ENCODE data around the gene CRIP1. TPM values are rescaled to one million over a fixed set of nuclear protein-coding genes. Genes with fewer than 3 reads are reported as not detected.

The CRIP1 gene
- total RNA-seq, 4 donors from 2014 or later: 34.0 to 110 (median 54.6) TPM

GRCh38 chr14:105439710-105440553 is 46.8 kb upstream of the CRIP1 start:
- WGBS: 83% methylated on average over 22 of the region's 33 CpGs
- H3K27ac ChIP-seq (replicated peaks in 1 of 4): no peak overlapping the region
- H3K4me3 ChIP-seq: no peak overlapping the region
- TF ChIP-seq POLR2AphosphoS5 (IDR thresholded peaks at IDR 0.05) (no peak), CTCF (IDR thresholded peaks at IDR 0.05) (no peak), EP300 (IDR thresholded peaks at IDR 0.05) (no peak), POLR2A (IDR thresholded peaks at IDR 0.05; ENCODE audit: low read depth) (no peak)
- H3K9me3 ChIP-seq: no peaks in the 10 kb centered on the region
- DNase-seq (ENCODE audit: extremely low spot score): no peak
- peaks cover 0 to 25% (median 8%) of the 10 kb centered on the region in 4 donors for H3K4me1 ChIP-seq
- intact Hi-C loops (cut with DNase I): no loop called here
- no peaks in the 10 kb centered on the region for H3K27me3 ChIP-seq
- H3K36me3 ChIP-seq: peaks cover 0 to 54% (median 33%) of the 10 kb centered on the region in 4 donors

GRCh38 chr14:105440554-105440900 is 46.2 kb upstream of the CRIP1 start:
- TF ChIP-seq POLR2A (IDR thresholded peaks at IDR 0.05; ENCODE audit: low read depth): no peak
- no peak for TF ChIP-seq CTCF (IDR thresholded peaks at IDR 0.05)
- no peak for TF ChIP-seq POLR2AphosphoS5 (IDR thresholded peaks at IDR 0.05)
- TF ChIP-seq EP300 (IDR thresholded peaks at IDR 0.05): no peak
- Histone ChIP-seq H3K4me3 (no peak overlapping the region), H3K4me1 (peaks cover 0 to 25% (median 8%) of the 10 kb centered on the region in 4 donors), H3K27me3 (no peaks in the 10 kb centered on the region), H3K9me3 (no peaks in the 10 kb centered on the region), H3K36me3 (peaks cover 0 to 55% (median 37%) of the 10 kb centered on the region in 4 donors), H3K27ac (replicated peaks in 1 of 4) (no peak overlapping the region)
- WGBS: 91% methylated on average over 13 of the region's 15 CpGs
- intact Hi-C loops (cut with DNase I): no loop called here
- no peak for DNase-seq (ENCODE audit: extremely low spot score)

GRCh38 chr14:105440992-105441391 is 45.7 kb upstream of the CRIP1 start:
- peaks cover 0 to 60% (median 37%) of the 10 kb centered on the region in 4 donors for H3K36me3 ChIP-seq
- TF ChIP-seq POLR2A (IDR thresholded peaks at IDR 0.05; ENCODE audit: low read depth): no peak
- no peak for TF ChIP-seq CTCF (IDR thresholded peaks at IDR 0.05)
- TF ChIP-seq POLR2AphosphoS5 (IDR thresholded peaks at IDR 0.05): no peak
- no peaks in the 10 kb centered on the region for H3K9me3 ChIP-seq
- H3K27ac ChIP-seq (replicated peaks in 1 of 4): no peak overlapping the region
- H3K4me3 ChIP-seq: no peak overlapping the region
- no peaks in the 10 kb centered on the region for H3K27me3 ChIP-seq
- intact Hi-C loops (cut with DNase I): no loop called here
- peaks cover 0 to 25% (median 8%) of the 10 kb centered on the region in 4 donors for H3K4me1 ChIP-seq
- no peak for DNase-seq (ENCODE audit: extremely low spot score)
- WGBS: 100% methylated on average over 1 of the region's 9 CpGs

- Histone ChIP-seq H3K36me3 (peaks cover 0 to 67% (median 40%) of the 10 kb centered on the region in 4 donors), H3K9me3 (no peaks in the 10 kb centered on the region), H3K4me1 (peaks cover 0 to 25% (median 8%) of the 10 kb centered on the region in 4 donors), H3K4me3 (no peak overlapping the region), H3K27me3 (no peaks in the 10 kb centered on the region), H3K27ac (replicated peaks in 1 of 4) (no peak overlapping the region)
- WGBS: 82% methylated on average over 17 of the region's 17 CpGs
- no peak for DNase-seq (ENCODE audit: extremely low spot score)
- TF ChIP-seq POLR2AphosphoS5 (IDR thresholded peaks at IDR 0.05): no peak
- TF ChIP-seq CTCF (IDR thresholded peaks at IDR 0.05): no peak
- no peak for TF ChIP-seq POLR2A (IDR thresholded peaks at IDR 0.05; ENCODE audit: low read depth)
- no peak for TF ChIP-seq EP300 (IDR thresholded peaks at IDR 0.05)
- intact Hi-C loops (cut with DNase I): no loop called here
Observed at GRCh38 chr14:105442125-105442524, 44.6 kb upstream of the CRIP1 start.
